ENCODE results near the gene DALRD3.

Gene DALRD3

DNA sequence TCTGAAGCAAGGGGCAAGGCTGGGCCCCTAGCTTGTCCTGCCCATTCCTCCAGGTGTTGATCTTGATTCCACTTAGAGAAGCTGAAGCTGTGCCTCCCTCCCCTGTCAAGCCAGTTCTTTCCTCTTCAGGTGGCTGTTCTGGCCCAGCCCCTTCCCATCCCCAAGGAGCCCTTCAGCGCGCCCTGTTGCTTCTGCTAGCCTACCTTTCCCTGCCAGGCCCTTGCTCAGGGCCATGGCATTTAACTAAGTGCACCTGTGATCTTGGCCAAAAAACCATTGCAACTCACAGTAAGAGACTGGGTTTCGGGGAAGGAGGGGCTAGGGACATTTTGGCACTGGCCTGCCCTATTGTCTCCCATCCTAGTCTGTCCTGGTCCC is 13.1 kb downstream of the DALRD3 start:
- no peak for DNase-seq (ENCODE audit: low read depth)
- TF ChIP-seq, protein P1, sequence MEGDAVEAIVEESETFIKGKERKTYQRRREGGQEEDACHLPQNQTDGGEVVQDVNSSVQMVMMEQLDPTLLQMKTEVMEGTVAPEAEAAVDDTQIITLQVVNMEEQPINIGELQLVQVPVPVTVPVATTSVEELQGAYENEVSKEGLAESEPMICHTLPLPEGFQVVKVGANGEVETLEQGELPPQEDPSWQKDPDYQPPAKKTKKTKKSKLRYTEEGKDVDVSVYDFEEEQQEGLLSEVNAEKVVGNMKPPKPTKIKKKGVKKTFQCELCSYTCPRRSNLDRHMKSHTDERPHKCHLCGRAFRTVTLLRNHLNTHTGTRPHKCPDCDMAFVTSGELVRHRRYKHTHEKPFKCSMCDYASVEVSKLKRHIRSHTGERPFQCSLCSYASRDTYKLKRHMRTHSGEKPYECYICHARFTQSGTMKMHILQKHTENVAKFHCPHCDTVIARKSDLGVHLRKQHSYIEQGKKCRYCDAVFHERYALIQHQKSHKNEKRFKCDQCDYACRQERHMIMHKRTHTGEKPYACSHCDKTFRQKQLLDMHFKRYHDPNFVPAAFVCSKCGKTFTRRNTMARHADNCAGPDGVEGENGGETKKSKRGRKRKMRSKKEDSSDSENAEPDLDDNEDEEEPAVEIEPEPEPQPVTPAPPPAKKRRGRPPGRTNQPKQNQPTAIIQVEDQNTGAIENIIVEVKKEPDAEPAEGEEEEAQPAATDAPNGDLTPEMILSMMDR (IDR thresholded peaks at IDR 0.05; ENCODE audit: insufficient read depth, low read depth, low read length, missing control alignments): no peak
- H3K4me3 ChIP-seq (ENCODE audit: low read depth, low read length): no peak overlapping the region

DNA sequence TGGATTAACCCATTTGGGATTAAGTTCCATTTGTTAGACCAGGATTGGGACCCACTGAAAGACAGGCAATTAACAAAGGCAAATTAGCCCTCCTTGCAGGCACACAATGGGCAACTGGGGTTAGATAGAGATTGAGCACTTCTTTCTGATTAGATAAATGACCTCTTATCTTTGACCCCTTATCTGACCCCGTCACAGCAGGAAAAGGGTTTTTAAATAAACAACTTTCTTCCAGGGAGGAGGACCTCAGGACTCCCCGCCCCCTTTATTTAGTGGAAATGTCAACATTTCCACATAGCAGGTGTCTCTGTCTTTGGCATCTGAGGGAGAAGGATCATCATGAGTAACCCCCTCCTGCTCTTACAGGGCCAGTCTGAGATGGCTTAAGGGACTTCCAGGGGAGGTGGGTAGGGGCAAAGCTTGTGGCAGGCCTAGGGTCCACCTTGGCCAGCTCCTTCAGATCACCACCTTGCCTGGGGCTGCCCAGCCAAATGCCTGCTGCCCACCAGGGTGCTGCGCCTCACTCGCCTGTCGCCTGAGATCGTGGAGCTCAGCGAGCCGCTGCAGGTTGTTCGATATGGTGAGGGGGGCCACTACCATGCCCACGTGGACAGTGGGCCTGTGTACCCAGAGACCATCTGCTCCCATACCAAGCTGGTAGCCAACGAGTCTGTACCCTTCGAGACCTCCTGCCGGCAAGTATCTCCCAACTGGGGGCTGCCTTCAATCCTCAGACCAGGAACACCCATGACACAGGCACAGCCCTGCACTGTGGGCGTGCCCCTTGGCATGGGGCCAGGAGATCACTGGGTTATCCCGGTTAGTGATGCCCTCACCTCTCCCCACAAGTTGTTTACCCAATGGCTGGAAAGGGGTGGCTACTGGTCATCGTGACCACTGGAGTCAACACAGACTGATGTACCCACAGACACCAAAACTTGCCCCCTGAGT is 13.8 kb downstream of the DALRD3 start:
- H3K4me3 ChIP-seq (ENCODE audit: low read depth, low read length): no peak overlapping the region
- DNase-seq (ENCODE audit: low read depth): no peak
- TF ChIP-seq, protein P1 (IDR thresholded peaks at IDR 0.05; ENCODE audit: insufficient read depth, low read depth, low read length, missing control alignments): no peak

DNA sequence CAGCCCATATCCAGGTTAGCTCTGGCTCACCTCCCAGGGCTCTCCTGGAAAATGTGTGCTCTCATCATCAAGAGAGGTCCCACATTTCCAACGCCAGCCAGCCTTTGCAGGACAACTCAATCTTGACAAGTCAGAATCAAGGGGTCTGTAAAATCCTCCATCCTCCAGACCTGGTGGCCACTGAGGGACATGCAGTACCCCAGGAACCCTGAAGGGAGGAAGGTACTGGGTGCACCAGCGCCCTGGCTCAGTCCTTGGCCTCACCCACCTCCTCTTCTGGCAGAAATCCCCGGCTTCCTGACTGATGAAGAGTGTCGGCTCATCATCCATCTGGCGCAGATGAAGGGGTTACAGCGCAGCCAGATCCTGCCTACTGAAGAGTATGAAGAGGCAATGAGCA is 17.2 kb downstream of the DALRD3 start:
- no peak overlapping the region for H3K4me3 ChIP-seq (ENCODE audit: low read depth, low read length)
- no peak for DNase-seq (ENCODE audit: low read depth)
- TF ChIP-seq, protein P1 (IDR thresholded peaks at IDR 0.05; ENCODE audit: insufficient read depth, low read depth, low read length, missing control alignments): no peak

DNA sequence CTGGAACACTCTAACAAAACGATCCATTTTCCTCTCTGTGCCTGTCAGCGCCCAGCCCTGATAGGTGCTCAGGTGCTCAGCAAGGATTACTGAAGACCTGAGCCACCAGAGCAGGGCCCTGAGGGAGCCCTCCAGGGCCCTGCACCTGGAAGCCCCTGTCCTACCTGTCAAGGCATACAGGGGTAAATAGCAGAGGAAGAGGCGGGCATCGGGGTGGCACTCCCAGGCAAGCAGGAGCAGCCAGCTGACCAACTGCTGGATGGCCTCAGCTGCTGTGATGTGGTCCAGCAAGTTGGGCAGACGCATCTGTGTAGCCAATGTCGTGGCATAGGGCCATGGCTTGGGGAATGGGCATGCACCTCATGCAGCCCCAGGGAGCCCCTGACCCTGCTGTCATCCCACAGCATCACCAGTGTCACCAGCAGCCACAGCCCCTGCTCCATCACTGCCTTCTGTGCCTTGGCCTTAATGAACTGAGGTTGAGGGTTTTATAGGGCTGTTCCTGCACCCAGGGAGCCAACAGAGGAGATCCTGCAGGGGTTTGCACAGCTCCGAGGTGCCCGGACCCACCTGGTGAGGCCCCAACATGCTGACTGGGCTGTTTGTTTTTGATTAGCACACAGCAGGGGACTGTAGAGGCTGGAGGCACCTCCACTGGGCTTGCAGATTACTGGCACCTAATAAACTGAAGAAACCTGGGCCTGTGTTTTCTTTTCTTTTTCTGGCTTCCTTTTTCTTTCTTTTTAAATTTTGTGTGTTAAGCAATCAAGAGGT is 19.1 kb downstream of the DALRD3 start:
- no peak overlapping the region for H3K4me3 ChIP-seq (ENCODE audit: low read depth, low read length)
- no peak for DNase-seq (ENCODE audit: low read depth)
- TF ChIP-seq, protein P1 (IDR thresholded peaks at IDR 0.05; ENCODE audit: insufficient read depth, low read depth, low read length, missing control alignments): no peak

DNA sequence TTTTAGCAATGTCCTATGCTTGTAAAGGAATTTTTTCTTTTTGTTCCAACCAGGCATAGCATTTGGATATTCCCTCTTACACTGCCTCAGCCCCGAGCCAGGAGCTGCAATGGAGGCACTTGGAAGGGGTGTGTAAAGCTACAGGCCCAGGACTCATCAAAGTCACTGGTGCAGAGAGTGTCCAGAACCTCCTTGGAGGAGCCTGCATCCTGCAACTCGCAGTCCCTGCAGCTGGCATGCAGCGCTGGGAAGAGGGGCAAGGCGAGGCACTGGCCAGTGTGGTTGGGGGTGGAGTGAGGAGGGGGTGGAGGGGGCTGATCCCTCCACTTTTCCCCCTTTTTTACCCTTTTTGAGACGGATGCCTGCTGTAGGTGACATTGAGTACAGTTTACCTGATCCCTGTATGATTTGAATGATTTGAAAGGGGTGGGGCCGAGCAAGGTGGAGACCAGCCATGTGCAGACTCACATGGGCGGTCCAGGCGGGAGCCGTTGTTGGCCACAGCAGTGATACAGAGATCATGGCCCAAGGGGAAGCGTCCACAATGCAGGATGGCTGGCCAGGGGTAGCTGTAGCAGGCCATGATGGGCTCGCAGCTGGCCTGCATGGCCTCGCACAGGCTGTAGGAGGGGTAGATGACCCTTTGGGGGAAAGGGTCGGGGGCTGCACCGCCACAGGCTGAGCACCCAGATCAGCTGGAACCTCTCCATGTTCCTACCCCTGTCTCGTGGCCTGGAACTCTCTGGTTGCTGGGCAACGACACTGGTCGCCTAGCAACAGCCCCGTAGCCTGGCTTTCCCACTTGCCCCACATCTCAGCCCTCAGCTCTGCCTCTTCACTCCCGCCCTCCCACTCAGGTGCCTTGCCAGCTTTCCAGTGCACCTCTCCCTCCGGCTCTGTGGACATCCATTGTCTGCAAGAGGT is 20.4 kb downstream of the DALRD3 start:
- TF ChIP-seq, protein P1 (IDR thresholded peaks at IDR 0.05; ENCODE audit: insufficient read depth, low read depth, low read length, missing control alignments): no peak
- no peak for DNase-seq (ENCODE audit: low read depth)
- H3K4me3 ChIP-seq (ENCODE audit: low read depth, low read length): no peak overlapping the region

DNA sequence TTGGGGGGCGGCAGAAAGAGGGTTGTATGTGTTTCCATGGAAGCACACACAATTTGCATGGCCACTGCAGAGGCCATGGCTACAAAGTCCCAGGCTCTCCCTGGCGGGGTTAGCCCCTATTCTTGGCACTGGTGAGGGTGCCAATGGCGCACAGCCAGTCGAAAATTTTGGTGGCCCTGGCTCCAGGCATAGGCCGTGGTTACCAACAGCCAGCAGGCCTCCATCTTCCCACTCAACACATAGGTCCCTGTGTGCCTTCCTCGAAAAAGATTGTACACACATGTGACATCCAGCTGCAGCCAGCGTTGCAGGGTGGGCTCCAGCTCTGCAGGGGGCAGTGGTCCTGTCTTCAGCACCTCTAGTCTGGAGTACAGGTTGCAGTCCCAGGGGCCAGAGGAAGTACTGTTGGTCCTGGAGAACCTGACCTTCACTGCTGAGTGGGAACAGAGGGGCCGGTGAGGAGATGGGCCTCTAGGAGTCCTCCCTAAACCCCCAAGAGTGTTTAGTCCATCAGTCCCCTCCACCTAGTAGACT is 21.2 kb downstream of the DALRD3 start:
- TF ChIP-seq, protein P1 (IDR thresholded peaks at IDR 0.05; ENCODE audit: insufficient read depth, low read depth, low read length, missing control alignments): peak; percentile 0
- no peak overlapping the region for H3K4me3 ChIP-seq (ENCODE audit: low read depth, low read length)
- DNase-seq (ENCODE audit: low read depth): no peak
